GM18867 (cell line): Measurements from ENCODE around the gene SLC5A2.
"Not testable (repeated sequence)": the region's sequence is repeated elsewhere in the genome, so short reads cannot be mapped to it uniquely, and the experiment has no call there.

ENCODE experiments used
- ATAC-seq: cut with Tn5 transposase; IDR thresholded peaks from one replicate; pipeline ENCODE4 v1.9.1; 2021; ENCODE audit warnings: mild to moderate bottlenecking, moderate library complexity; ENCODE audit not compliant: unreplicated experiment

Gene SLC5A2

DNA sequence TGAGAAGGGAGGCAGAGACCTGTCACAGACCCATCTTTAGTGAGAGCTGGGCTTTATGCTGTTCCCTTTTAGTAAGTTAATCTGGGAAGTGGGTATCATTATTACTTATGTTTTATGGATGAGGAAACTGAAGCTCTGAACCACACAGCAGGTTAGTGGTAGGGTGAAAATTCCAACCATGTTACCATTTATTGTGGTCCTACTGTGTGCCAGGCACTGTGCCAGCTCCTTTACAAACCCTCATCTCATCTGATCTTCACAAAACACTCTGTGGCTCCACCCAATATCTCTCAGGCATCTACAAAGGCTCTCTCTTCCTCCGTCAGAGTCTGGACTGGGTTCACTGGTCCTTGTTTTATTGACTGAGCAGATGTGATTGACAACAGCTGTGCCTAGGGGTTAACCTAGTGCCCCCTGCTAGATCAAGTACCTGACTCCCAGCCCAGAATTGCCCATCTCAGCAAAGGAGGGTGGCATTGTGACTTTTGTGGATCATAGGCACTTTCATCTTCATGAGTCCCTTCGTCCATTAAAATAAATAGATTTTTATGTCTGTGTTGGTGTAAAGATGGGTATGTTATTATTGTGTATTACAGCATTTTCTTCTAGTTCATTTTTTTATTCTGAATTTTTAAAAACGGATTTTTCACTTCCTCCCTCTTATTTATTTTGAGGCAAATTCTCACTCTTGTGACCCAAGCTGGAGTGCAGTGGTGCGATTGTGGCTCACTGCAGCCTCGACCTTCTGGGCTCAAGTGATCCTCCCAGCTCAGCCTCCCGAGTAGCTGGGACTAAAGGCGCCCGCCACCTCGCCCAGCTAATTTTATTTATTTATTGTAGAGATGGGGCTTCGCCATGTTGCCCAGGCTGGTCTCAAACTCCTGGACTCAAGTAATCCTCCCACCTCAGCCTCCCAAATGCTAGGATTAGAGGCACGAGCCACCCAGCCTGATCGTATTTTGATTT, 7.9 kb upstream of the SLC5A2 start:
- ATAC-seq, result no peak

DNA sequence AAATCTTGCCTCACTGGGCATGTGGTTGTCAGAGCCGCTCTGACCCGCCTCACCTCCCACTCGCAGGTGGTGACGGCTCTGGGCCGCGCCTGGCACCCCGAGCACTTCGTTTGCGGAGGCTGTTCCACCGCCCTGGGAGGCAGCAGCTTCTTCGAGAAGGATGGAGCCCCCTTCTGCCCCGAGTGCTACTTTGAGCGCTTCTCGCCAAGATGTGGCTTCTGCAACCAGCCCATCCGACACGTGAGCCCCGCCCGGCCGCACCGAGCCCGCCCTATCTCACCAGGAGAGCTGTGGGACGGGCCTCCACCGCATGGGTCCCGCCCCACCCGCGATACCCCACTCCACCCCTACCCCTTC, 7.0 kb upstream of the SLC5A2 start:
- ATAC-seq, result no peak

DNA sequence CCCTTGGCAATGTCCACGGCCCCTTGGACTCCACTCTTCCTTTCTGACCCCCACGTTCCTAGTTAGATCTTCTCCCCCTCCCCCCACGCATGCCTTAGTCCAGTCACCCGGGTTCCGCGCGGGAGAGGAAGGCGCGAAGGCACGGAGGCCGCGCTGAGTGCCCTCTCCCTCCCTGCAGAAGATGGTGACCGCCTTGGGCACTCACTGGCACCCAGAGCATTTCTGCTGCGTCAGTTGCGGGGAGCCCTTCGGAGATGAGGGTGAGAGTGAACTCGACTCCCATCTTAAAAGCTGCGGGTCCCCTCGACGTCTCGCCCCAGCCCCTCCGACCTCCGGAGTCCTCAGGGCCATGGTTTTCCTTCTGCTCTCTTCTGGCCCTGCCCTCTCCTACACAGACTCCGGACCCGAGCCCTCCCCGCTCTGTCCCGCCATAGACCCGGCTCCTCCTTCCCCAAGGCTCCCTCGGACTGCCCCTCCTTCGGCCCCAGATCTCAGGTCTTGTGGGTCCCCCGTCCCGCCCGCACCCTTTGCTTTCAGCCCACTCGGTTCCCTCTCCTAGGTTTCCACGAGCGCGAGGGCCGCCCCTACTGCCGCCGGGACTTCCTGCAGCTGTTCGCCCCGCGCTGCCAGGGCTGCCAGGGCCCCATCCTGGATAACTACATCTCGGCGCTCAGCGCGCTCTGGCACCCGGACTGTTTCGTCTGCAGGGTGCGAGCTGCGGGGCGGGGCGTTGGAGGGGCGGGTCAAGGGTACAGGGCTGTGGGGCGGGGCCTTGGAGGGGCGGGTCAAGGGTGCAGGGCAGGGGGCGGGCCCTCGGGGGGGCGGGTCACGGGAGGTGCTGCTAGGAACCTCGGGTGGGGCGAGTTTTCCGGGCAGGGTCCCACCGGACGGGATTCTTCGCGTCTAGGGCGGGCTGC, 6.4 kb upstream of the SLC5A2 start:
- ATAC-seq, result peak; percentile 59

DNA sequence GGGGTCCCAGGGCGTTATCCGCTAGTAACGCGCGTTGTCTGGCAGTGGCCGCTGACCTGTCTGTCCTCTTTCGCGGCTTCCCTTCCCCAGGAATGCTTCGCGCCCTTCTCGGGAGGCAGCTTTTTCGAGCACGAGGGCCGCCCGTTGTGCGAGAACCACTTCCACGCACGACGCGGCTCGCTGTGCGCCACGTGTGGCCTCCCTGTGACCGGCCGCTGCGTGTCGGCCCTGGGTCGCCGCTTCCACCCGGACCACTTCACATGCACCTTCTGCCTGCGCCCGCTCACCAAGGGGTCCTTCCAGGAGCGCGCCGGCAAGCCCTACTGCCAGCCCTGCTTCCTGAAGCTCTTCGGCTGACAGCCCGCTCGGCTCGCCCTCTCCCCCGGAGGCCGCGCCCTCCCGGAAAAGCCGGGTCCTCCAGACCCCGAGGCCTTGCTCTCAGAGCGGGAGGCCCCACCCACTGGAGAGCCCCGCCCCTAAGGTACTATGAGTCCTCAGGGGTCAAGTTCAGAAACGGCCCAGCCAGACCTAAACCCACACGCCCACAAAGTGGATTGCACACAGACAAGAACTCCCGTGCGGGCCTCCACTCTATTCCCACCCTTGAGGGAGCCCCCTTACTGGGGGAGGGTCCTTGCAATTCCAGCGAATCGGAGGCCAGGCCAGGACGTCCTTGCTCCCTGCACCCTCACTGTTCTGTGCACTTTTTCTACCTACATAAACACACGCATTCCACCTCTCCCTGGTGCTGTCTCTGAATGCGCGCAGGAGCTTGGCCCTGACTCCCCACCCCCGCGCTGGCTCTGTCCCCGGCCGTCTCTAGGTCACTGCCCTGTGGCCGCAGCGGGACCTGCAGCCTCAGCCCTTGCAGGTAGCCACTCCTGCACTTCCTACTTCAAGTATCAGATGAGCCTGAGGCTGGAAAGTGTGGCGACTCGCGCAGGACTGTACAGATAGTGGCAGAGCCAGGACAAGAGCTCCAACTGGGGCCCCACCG, 5.4 kb upstream of the SLC5A2 start:
- peak; percentile 19 for ATAC-seq

DNA sequence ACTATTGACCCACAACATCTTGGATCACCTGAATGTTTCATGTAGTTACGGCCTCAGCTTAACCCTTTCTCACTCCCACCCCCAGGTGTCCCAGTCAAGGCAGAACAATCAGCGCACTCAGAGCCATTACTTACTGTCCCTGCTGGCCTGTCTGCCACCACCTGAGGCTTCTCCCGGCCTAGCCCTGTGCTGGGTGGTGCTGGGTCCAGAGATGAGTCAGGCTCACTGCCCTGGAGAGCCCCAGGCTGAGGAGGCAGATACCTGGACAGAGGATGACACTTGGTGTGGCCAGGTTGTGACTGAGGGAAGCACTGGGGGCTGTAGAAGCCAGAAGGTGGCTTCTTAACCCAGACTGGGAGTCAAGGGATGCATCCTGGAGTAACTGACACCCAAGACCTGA, 4.0 kb upstream of the SLC5A2 start:
- ATAC-seq, result no peak

DNA sequence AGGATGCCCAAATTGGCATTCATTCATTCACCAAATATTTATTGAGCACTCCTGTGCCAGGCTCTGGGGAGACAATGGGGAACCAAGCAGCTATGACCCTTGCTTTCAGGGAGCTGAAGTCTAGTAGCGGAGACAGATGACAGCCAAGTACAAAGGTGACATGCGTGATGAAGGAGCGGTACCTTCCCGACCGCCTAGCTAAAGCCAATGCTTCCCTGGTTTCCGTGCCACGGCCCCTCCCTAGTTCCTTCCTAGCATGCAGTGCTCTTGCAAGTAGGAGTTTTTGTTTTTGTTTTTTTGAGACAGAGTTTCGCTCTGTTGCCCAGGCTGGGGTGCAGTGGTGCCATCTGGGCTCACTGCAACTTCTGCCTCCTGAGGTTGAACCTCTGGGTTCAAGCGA, 3.2 kb upstream of the SLC5A2 start:
- ATAC-seq, result no peak

DNA sequence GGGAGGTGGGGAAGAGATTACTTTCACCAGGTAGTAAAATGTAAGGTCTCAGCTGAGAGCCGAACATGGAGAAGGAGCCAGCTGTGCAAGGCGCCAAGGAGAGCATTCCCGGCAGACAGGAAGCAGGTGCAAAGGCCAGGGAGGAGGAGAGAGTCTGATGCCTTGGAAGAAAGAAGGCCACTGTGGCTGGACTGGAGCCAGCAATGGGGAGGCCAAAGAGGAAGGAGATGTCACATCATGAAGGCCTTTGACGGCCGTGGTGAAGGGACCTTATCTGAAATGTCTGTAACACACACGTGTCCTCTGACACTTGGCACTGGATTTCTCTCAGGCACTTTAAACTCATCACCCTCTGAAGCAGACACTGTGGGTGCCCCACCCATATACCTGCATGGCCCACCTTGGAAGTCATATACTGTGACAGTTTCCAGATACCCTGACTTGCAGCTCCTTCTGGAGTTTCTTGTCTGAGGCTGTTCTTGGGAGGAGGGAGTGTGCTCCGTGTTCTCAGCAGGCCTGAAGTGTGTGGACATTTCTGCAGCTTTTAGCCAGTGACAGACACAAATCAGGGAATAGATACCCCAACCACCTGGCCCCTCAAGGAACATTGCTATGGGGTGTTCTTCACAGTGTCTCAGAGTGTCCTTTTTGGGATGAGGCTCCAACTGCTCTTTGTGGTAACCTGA, 1.9 kb upstream of the SLC5A2 start:
- no peak for ATAC-seq

DNA sequence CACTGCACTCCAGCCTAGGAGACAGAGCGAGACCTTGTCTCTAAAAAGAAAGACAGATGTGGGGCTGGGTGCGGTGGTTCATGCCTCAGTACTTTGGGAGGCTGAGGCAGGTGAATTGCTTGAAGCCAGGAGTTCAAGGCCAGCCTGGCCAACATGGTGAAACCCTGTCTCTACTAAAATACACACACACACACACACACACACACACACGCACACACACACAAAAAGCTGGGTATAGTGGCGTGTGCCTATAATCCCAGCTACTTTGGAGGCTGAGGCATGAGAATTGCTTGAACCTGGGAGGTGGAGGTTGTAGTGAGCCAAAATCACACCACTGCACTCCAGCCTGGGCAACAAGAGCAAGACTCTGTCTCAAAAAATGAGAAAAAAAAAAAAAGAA, 1.1 kb downstream of the SLC5A2 start:
- not testable (repeated sequence) for ATAC-seq

DNA sequence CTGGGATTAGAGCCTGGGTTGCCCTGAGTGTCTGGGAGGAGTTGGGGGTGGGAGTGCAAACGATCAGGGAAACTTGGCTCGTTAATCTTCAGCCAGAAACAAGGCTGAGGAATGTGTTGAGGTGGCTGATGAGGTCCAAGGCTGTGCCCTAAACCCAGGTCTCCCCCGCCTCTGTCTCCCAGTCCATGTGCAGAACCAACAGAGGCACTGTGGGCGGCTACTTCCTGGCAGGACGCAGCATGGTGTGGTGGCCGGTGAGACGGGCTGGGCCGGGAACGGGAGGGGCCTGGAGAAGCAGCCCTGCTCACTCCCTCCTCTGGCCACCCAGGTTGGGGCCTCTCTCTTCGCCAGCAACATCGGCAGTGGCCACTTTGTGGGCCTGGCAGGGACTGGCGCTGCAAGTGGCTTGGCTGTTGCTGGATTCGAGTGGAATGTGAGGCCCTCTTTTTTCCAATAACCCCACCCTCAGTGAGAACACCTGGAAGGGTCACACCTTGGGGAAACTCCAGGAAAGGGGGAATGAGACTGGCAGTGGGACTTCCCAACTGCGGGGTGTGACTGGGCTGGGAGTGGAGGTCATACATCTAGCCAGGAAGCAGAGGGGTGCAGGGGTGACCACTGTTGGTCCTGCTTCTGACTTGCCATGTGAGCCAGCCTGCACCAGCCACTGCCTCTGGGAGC, 1.7 kb downstream of the SLC5A2 start:
- no peak for ATAC-seq

DNA sequence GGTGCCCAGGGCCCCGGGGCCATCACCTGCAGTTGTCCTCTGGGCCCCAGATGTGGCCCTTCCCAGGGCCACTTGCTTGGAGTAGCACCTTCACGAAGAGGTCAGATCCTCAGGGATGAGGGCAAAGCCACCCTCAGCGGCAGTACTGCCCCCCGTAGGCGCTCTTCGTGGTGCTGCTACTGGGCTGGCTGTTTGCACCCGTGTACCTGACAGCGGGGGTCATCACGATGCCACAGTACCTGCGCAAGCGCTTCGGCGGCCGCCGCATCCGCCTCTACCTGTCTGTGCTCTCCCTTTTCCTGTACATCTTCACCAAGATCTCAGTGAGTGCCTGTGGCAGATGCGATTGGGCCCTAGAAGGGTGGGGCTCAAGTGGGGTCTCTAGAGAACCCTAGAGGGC, 2.6 kb downstream of the SLC5A2 start:
- ATAC-seq, result no peak

DNA sequence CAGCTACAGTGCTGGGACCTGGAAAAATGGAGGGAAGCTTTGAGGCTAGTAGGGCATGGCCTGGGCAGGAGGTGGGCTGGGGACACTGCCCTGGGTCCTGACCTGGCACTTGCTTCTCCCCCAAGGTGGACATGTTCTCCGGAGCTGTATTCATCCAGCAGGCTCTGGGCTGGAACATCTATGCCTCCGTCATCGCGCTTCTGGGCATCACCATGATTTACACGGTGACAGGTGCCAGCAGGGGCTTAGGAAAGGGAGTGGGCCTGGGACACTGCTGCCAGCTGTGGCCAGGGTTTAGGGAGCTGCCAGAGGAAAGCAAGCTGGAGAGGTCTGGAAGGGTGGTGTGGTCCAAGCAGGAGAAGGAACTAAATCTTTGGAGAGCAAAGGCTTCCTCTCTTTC, 3.1 kb downstream of the SLC5A2 start:
- ATAC-seq, result no peak

DNA sequence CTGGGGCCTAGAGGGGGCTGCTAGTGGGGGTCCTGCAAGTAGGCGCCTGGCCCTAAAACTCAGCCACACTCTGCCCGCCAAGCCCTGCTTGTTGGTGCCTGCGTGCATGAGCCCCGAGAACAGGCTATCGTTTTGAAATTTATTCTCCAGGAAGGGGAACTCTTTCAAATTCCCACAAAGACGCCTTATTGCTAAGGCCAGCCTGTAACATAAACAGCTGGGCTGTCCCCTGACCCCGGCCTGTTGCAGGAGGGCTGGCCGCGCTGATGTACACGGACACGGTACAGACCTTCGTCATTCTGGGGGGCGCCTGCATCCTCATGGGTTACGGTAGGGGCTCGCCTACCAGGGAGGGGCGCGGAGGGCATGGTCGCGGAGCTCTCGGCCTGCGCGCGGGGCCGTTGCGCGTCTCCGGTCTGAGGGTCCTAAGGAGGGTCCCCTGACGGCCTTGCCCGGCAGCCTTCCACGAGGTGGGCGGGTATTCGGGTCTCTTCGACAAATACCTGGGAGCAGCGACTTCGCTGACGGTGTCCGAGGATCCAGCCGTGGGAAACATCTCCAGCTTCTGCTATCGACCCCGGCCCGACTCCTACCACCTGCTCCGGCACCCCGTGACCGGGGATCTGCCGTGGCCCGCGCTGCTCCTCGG, 4.3 kb downstream of the SLC5A2 start:
- ATAC-seq, result no peak

DNA sequence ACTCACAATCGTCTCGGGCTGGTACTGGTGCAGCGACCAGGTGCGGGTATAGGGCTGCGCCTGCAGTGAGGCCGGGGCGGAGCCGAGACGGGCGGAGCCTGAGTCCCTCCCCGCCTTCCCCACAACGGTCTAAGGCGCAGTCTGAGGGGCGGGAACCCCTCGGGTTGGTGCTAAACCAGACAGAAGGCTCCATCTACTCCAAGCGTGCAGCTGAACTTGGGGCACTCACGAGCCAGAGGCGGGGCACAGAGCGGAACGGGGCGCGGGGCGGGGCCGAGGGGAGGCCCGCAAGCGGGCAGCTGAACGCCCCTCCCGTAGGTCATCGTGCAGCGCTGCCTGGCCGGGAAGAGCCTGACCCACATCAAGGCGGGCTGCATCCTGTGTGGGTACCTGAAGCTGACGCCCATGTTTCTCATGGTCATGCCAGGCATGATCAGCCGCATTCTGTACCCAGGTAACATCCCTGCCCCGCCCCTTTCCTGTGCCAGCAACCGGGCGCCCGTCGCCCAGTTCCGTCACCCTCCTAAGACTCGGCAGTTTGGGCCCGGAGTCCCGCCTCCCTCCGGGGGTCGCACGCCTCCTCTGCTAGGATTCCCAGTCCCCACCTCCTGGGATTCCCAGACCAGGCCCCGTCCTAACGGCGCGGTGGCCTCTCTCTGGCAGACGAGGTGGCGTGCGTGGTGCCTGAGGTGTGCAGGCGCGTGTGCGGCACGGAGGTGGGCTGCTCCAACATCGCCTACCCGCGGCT, 5.0 kb downstream of the SLC5A2 start:
- peak; percentile 85 for ATAC-seq

DNA sequence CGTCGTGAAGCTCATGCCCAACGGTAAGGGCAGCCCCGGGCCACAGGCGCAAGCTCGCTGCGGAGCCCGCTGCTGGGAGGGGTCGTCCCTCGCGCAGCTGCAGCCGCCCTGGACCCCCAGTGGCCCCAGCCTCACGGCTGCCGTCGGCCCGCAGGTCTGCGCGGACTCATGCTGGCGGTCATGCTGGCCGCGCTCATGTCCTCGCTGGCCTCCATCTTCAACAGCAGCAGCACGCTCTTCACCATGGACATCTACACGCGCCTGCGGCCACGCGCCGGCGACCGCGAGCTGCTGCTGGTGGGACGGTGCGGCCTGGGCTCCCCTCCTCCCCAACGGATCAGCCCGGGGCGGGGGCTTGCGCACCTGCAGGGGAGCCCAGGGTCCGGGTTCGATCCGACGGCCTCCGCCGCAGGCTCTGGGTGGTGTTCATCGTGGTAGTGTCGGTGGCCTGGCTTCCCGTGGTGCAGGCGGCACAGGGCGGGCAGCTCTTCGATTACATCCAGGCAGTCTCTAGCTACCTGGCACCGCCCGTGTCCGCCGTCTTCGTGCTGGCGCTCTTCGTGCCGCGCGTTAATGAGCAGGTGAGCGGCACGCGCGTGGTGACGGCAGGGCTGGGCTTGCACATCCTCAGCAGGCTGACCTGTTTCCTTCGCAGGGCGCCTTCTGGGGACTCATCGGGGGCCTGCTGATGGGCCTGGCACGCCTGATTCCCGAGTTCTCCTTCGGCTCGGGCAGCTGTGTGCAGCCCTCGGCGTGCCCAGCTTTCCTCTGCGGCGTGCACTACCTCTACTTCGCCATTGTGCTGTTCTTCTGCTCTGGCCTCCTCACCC, 5.8 kb downstream of the SLC5A2 start:
- ATAC-seq, result no peak

DNA sequence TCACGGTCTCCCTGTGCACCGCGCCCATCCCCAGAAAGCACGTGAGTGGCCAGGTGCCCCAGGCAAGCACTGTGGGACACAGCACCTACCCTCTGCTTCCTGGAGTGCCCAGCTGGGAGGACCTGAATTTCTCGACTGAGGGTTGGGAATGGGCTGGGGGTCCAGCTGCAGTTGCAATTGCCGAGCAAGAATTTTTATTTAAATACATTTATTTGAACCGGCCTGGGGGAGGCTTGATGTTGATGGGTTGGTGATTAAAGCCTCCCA, 6.3 kb downstream of the SLC5A2 start:
- ATAC-seq, result no peak

DNA sequence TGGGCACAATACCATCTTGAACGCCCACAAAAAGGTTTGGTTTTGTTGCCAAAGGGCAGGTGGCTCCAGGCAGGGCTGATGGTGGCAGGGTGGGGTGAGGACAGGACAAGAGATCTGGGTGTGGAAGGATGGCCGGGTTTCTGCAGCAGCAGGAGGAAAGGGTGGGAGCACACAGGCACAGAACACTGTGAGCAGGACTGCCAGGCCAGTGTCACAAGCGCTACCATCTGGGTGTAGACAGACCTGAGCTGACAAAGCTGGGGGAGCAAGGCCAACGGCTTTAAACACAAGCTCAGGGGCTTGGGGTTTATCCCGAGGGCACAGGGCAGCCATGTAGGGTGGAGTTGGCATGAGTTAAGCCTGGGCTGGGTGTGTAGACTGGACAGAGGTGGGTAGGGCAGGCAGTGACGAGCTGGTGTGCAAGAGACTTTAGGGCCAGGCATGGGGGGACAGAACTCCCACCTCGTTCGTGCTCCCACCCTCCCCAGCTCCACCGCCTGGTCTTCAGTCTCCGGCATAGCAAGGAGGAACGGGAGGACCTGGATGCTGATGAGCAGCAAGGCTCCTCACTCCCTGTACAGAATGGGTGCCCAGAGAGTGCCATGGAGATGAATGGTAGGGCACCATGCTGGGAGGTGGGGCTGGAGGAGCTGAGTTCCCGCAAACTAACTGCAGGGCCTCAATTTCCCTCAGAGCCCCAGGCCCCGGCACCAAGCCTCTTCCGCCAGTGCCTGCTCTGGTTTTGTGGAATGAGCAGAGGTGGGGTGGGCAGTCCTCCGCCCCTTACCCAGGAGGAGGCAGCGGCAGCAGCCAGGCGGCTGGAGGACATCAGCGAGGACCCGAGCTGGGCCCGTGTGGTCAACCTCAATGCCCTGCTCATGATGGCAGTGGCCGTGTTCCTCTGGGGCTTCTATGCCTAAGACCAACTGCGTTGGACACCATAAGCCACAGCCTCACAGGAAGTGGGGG, 7.0 kb downstream of the SLC5A2 start:
- no peak for ATAC-seq
